ENCODE results near the gene PRTG. TPM values are rescaled to one million over a fixed set of nuclear protein-coding genes. Genes with fewer than 3 reads are reported as not detected.
A peak's percentile ranks its signal among the peaks of the same experiment; 100 is the strongest.

The PRTG gene
- total and polyA plus RNA-seq, 9 of the 15 experiments (the other 6 are each of a cell fraction or from before 2014, with no cell fraction given): under 0.01 to 0.14 (median 0.06) TPM; not detected in 1

- Histone ChIP-seq H2AFZ (ENCODE audit: low read depth, low read length) (no peak overlapping the region), H3K9me1 (ENCODE audit: control insufficient read depth, insufficient read depth, low read length) (no peaks in the 10 kb centered on the region), H3K4me1 (replicated peaks in 1 of 2; ENCODE audit: control insufficient read depth in 2 of 2, insufficient read depth in 2 of 2, low read length in 2 of 2) (no peaks in the 10 kb centered on the region), H3K36me3 (ENCODE audit: control insufficient read depth, insufficient read depth, low read length) (no peaks in the 10 kb centered on the region), H3K4me3 (no peak overlapping the region), H4K20me1 (replicated peaks; ENCODE audit: control insufficient read depth, insufficient read depth, low read length) (no peaks in the 10 kb centered on the region), H3K9ac (ENCODE audit: insufficient read depth in 1 of 2, low read depth in 2 of 2, low read length in 2 of 2) (no peak overlapping the region), H3K27me3 (ENCODE audit: control insufficient read depth in 2 of 2, insufficient read depth in 2 of 2, low read length in 2 of 2) (peaks cover 0 to 5% of the 10 kb centered on the region in 2 experiments; a peak in 3 of 5 replicates), H3K79me2 (ENCODE audit: control insufficient read depth, insufficient read depth, low read length) (no peaks in the 10 kb centered on the region), H3K27ac (ENCODE audit: extremely low read depth, low read depth, low read length) (no peak overlapping the region), H3K4me2 (ENCODE audit: insufficient read depth, low read length) (no peak overlapping the region), H3K9me3 (replicated peaks; ENCODE audit: control insufficient read depth, insufficient read depth, low read depth, low read length) (no peaks in the 10 kb centered on the region)
- in situ Hi-C loops (cut with MboI): no loop called here
- 0% methylated on average over 2 of the region's 2 CpGs for WGBS (ENCODE audit: insufficient coverage, low coverage, missing lambda C conversion rate)
- ChIA-PET POLR2A (interaction anchor here (0.7 kb wide), 1 partner anchor 9 kb away, joined by 3 read pairs; no protein-coding TSS in a partner anchor), CTCF (ENCODE audit: low intra/inter-chr PET ratio) (no interaction called here)
- DNase-seq (ENCODE audit: extremely low read depth in 1 of 4, low spot score in 3 of 4) (no peak), ATAC-seq (no peak), FAIRE-seq (no peak)
- TF ChIP-seq HDAC3 (IDR thresholded peaks at IDR 0.05; ENCODE audit: borderline replicate concordance, partially characterized antibody) (no peak), NRF1 (conservative IDR thresholded peaks at IDR 0.05 in 1 of 2, IDR thresholded peaks at IDR 0.05 in 1 of 2) (no peak), EZH2 (IDR thresholded peaks at IDR 0.05; ENCODE audit: borderline replicate concordance, low read depth, low read length) (no peak), ETS1 (conservative IDR thresholded peaks at IDR 0.05; ENCODE audit: control insufficient read depth, low read depth, low read length) (no peak), RBM25 (IDR thresholded peaks at IDR 0.05; ENCODE audit: low read depth, low read length, severe bottlenecking) (peak; percentile 25)
- BruUV-seq (replicated peaks): no TSS peak
- intact Hi-C loops (cut with micrococcal nuclease): no loop called here
Observed at GRCh38 chr15:55632434-55632833, 110.5 kb downstream of the PRTG start.

Data from K562 (cell line).